Rectal smooth muscle tissue (tissue), 1 donor: ENCODE data around the gene KIAA0586.
A peak's percentile ranks its signal among the peaks of the same experiment; 100 is the strongest.

Experiments used
- H3K27ac ChIP-seq: one replicate; pipeline ENCODE4 v1.7.0; 2013; ENCODE audit warnings: low read depth, low read length, inconsistent platforms
- H3K27me3 ChIP-seq: one replicate; pipeline ENCODE4 v1.7.0; 2013; ENCODE audit warnings: low read length; ENCODE audit not compliant: control insufficient read depth, insufficient read depth
- H3K36me3 ChIP-seq: one replicate; pipeline ENCODE4 v1.7.0; 2013; ENCODE audit warnings: low read length; ENCODE audit not compliant: control insufficient read depth, insufficient read depth
- H3K4me1 ChIP-seq: one replicate; pipeline ENCODE4 v1.7.0; 2013; ENCODE audit warnings: low read length; ENCODE audit not compliant: control insufficient read depth, insufficient read depth
- H3K4me3 ChIP-seq: one replicate; pipeline ENCODE4 v1.7.0; 2013; ENCODE audit warnings: low read length
- H3K9ac ChIP-seq: one replicate; pipeline ENCODE4 v1.7.0; 2013; ENCODE audit warnings: low read length

Gene KIAA0586

GRCh38 chr14:58427281-58428117 is at the start of gene KIAA0586, which contains the start of gene TIMM9:
TSS of gene KIAA0586 (plus strand) at chr14:58427719. CDS start at chr14:58428265, 546 bp downstream.
TSS of gene TIMM9 (minus strand) at chr14:58427531. CDS start at chr14:58411945, 15,586 bp downstream.
- no peaks in the 10 kb centered on the region for H3K36me3 ChIP-seq

GRCh38 chr14:58390830-58391229 is 36.7 kb upstream of the KIAA0586 start:
- no peak overlapping the region for H3K27ac ChIP-seq
- no peaks in the 10 kb centered on the region for H3K36me3 ChIP-seq
- H3K27me3 ChIP-seq = no peaks in the 10 kb centered on the region
- H3K9ac ChIP-seq = no peak overlapping the region
- H3K4me1 ChIP-seq = no peaks in the 10 kb centered on the region
- no peak overlapping the region for H3K4me3 ChIP-seq

More at GRCh38 chr14:58427281-58428117, at the start of gene KIAA0586, which contains the start of gene TIMM9:
- Histone ChIP-seq H3K27me3 (no peaks in the 10 kb centered on the region), H3K27ac (peak within 1 kb of the TSS; percentile 97), H3K4me1 (peaks cover 11% of the 10 kb centered on the region), H3K9ac (peak within 1 kb of the TSS; percentile 89), H3K4me3 (peak within 1 kb of the TSS; percentile 98)

GRCh38 chr14:58395562-58395811 is 32.0 kb upstream of the KIAA0586 start:
- no peak overlapping the region for H3K9ac ChIP-seq
- H3K4me3 ChIP-seq = peak overlapping the region; percentile 78
- H3K27ac ChIP-seq = peak overlapping the region; percentile 72
- no peaks in the 10 kb centered on the region for H3K4me1 ChIP-seq
- H3K27me3 ChIP-seq = no peaks in the 10 kb centered on the region
- H3K36me3 ChIP-seq = no peaks in the 10 kb centered on the region

GRCh38 chr14:58395812-58396788 is 31.4 kb upstream of the KIAA0586 start, which contains the start of gene TOMM20L:
TSS of gene TOMM20L (plus strand) at chr14:58395930. CDS start at chr14:58395958, 28 bp downstream.
- no peaks in the 10 kb centered on the region for H3K4me1 ChIP-seq
- peak within 1 kb of the TSS; percentile 72 for H3K27ac ChIP-seq
- H3K9ac ChIP-seq = peak within 1 kb of the TSS; percentile 69
- H3K27me3 ChIP-seq = no peaks in the 10 kb centered on the region
- peak within 1 kb of the TSS; percentile 78 for H3K4me3 ChIP-seq
- no peaks in the 10 kb centered on the region for H3K36me3 ChIP-seq

- no peak overlapping the region for H3K9ac ChIP-seq
Measured at GRCh38 chr14:58397156-58397555, 30.4 kb upstream of the KIAA0586 start.

GRCh38 chr14:58398495-58398894 is 29.0 kb upstream of the KIAA0586 start:
- Histone ChIP-seq H3K27me3 (no peaks in the 10 kb centered on the region), H3K4me1 (no peaks in the 10 kb centered on the region), H3K27ac (no peak overlapping the region), H3K36me3 (no peaks in the 10 kb centered on the region), H3K4me3 (no peak overlapping the region), H3K9ac (no peak overlapping the region)

More at GRCh38 chr14:58397156-58397555, 30.4 kb upstream of the KIAA0586 start:
- no peaks in the 10 kb centered on the region for H3K36me3 ChIP-seq
- no peaks in the 10 kb centered on the region for H3K27me3 ChIP-seq
- no peak overlapping the region for H3K4me3 ChIP-seq
- H3K27ac ChIP-seq = no peak overlapping the region
- no peaks in the 10 kb centered on the region for H3K4me1 ChIP-seq

GRCh38 chr14:58398895-58399294 is 28.6 kb upstream of the KIAA0586 start:
- no peak overlapping the region for H3K27ac ChIP-seq
- no peak overlapping the region for H3K9ac ChIP-seq
- H3K36me3 ChIP-seq = no peaks in the 10 kb centered on the region
- H3K4me1 ChIP-seq = no peaks in the 10 kb centered on the region
- H3K27me3 ChIP-seq = no peaks in the 10 kb centered on the region
- no peak overlapping the region for H3K4me3 ChIP-seq

GRCh38 chr14:58401587-58401986 is 25.9 kb upstream of the KIAA0586 start:
- H3K36me3 ChIP-seq = no peaks in the 10 kb centered on the region
- no peak overlapping the region for H3K27ac ChIP-seq
- no peak overlapping the region for H3K4me3 ChIP-seq
- H3K4me1 ChIP-seq = no peaks in the 10 kb centered on the region
- no peak overlapping the region for H3K9ac ChIP-seq
- no peaks in the 10 kb centered on the region for H3K27me3 ChIP-seq

GRCh38 chr14:58408681-58409215 is 18.8 kb upstream of the KIAA0586 start:
- no peak overlapping the region for H3K4me3 ChIP-seq
- no peaks in the 10 kb centered on the region for H3K27me3 ChIP-seq
- H3K4me1 ChIP-seq = no peaks in the 10 kb centered on the region
- no peak overlapping the region for H3K27ac ChIP-seq
- H3K9ac ChIP-seq = no peak overlapping the region
- peaks cover 13% of the 10 kb centered on the region for H3K36me3 ChIP-seq

GRCh38 chr14:58414845-58415244 is 12.7 kb upstream of the KIAA0586 start:
- Histone ChIP-seq H3K36me3 (peaks cover 6% of the 10 kb centered on the region), H3K9ac (no peak overlapping the region), H3K27me3 (no peaks in the 10 kb centered on the region), H3K4me1 (no peaks in the 10 kb centered on the region), H3K27ac (no peak overlapping the region), H3K4me3 (no peak overlapping the region)

GRCh38 chr14:58415636-58416547 is 11.6 kb upstream of the KIAA0586 start:
- Histone ChIP-seq H3K4me3 (no peak overlapping the region), H3K27ac (no peak overlapping the region), H3K9ac (no peak overlapping the region), H3K4me1 (no peaks in the 10 kb centered on the region), H3K27me3 (no peaks in the 10 kb centered on the region), H3K36me3 (peaks cover 2% of the 10 kb centered on the region)
